GM12873 (cell line): ENCODE data around the gene TTC28.

Source experiments
- CTCF ChIP-seq: IDR thresholded peaks from 2 replicates; pipeline ENCODE4 v1.5.1; 2012; ENCODE audit warnings: low read depth, mild to moderate bottlenecking, moderate library complexity, low read length, control low read depth; ENCODE audit not compliant: insufficient read depth; ENCODE audit errors: missing control alignments

Gene TTC28

GRCh38 chr22:28647216-28647615 lies 32.4 kb downstream of the TTC28 start:
- no peak for TF ChIP-seq CTCF

- TF ChIP-seq CTCF, result no peak
These were observed 40.3 kb downstream of the TTC28 start for GRCh38 chr22:28639321-28639720.

GRCh38 chr22:28637225-28637624 lies 42.4 kb downstream of the TTC28 start:
- no peak for TF ChIP-seq CTCF

GRCh38 chr22:28630177-28630574 lies 49.5 kb downstream of the TTC28 start:
- TF ChIP-seq CTCF, result no peak

- TF ChIP-seq CTCF, result no peak
These were observed 50.0 kb downstream of the TTC28 start for GRCh38 chr22:28629420-28630176.

- TF ChIP-seq CTCF, result no peak
These were observed 50.9 kb downstream of the TTC28 start for GRCh38 chr22:28628766-28629165.

GRCh38 chr22:28627791-28628190 lies 51.8 kb downstream of the TTC28 start:
- no peak for TF ChIP-seq CTCF
